ENCODE results near the gene ARMC12.
"Not testable (repeated sequence)": the region's sequence is repeated elsewhere in the genome, so short reads cannot be mapped to it uniquely, and the experiment has no call there.

The ARMC12 gene

GRCh38 chr6:35736982-35737412 lies at the start of gene ARMC12:
Gene ARMC12 (plus strand): TSS chr6:35737032. CDS start chr6:35737109, 77 bp downstream.
- DNase-seq, result no peak

GRCh38 chr6:35687658-35688604 lies 48.9 kb upstream of the ARMC12 start:
- no peak for DNase-seq

- DNase-seq, result no peak
Measured at GRCh38 chr6:35688605-35689322, 48.1 kb upstream of the ARMC12 start, which contains the start of gene FKBP5. Gene FKBP5 (minus strand): TSS chr6:35688915. CDS start chr6:35642824, 46,091 bp downstream.

GRCh38 chr6:35690006-35690405 lies 46.8 kb upstream of the ARMC12 start:
- DNase-seq, result not testable (repeated sequence)

GRCh38 chr6:35690484-35690883 lies 46.3 kb upstream of the ARMC12 start:
- DNase-seq, result no peak

- no peak for DNase-seq
Measured at GRCh38 chr6:35691027-35691824, 45.6 kb upstream of the ARMC12 start.

GRCh38 chr6:35694462-35694861 lies 42.4 kb upstream of the ARMC12 start:
- no peak for DNase-seq

GRCh38 chr6:35698430-35698829 lies 38.4 kb upstream of the ARMC12 start:
- not testable (repeated sequence) for DNase-seq

GRCh38 chr6:35698858-35699257 lies 38.0 kb upstream of the ARMC12 start:
- no peak for DNase-seq

GRCh38 chr6:35703554-35703953 lies 33.3 kb upstream of the ARMC12 start:
- no peak for DNase-seq

GRCh38 chr6:35706468-35706867 lies 30.4 kb upstream of the ARMC12 start:
- DNase-seq, result no peak

GRCh38 chr6:35707714-35708407 lies 29.0 kb upstream of the ARMC12 start:
- no peak for DNase-seq

GRCh38 chr6:35708585-35708984 lies 28.2 kb upstream of the ARMC12 start:
- DNase-seq, result no peak

GRCh38 chr6:35710241-35710847 lies 26.5 kb upstream of the ARMC12 start:
- DNase-seq, result no peak

GRCh38 chr6:35711731-35712130 lies 25.1 kb upstream of the ARMC12 start:
- no peak for DNase-seq

GRCh38 chr6:35713006-35713767 lies 23.6 kb upstream of the ARMC12 start:
- DNase-seq, result no peak

- DNase-seq, result no peak
Measured at GRCh38 chr6:35716798-35717197, 20.0 kb upstream of the ARMC12 start.

GRCh38 chr6:35717449-35718374 lies 19.1 kb upstream of the ARMC12 start:
- no peak for DNase-seq

- DNase-seq, result no peak
Measured at GRCh38 chr6:35718375-35718736, 18.5 kb upstream of the ARMC12 start.

- DNase-seq, result no peak
Measured at GRCh38 chr6:35718911-35719381, 17.9 kb upstream of the ARMC12 start.
